ENCODE data around the gene GABARAP.

Gene GABARAP

DNA sequence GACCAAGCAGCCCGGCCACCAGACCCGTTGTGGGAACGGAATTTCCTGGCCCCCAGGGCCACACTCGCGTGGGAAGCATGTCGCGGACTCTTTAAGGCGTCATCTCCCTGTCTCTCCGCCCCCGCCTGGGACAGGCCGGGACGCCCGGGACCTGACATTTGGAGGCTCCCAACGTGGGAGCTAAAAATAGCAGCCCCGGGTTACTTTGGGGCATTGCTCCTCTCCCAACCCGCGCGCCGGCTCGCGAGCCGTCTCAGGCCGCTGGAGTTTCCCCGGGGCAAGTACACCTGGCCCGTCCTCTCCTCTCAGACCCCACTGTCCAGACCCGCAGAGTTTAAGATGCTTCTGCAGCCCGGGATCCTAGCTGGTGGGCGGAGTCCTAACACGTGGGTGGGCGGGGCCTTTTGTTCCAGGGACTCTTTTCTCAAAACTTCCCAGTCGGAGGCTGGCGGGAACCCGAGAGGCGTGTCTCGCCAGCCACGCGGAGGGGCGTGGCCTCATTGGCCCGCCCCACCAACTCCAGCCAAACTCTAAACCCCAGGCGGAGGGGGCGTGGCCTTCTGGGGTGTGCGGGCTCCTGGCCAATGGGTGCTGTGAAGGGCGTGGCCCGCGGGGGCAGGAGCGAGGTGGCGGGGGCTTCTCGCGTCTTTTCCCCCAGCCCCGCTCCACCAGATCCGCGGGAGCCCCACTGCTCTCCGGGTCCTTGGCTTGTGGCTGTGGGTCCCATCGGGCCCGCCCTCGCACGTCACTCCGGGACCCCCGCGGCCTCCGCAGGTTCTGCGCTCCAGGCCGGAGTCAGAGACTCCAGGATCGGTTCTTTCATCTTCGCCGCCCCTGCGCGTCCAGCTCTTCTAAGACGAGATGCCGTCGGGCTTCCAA, 39.1 kb upstream of the GABARAP start, which contains the start of gene SLC2A4:
Gene SLC2A4, plus strand, starts transcription at position 645 of the 879 bp plus-strand sequence. Its CDS starts 217 bp downstream, at position 862.
- Histone ChIP-seq H3K36me3 (ENCODE audit: control insufficient read depth, insufficient read depth, low read length) (peaks cover 10% of the 10 kb centered on the region; the same call in 1 of the 2 replicates), H3K27me3 (ENCODE audit: control insufficient read depth, insufficient read depth, low read length) (no peaks in the 10 kb centered on the region), H3K27ac (ENCODE audit: low read length) (no peak within 1 kb of the TSS), H3K4me1 (ENCODE audit: control insufficient read depth, insufficient read depth, low read length) (peaks cover 2% of the 10 kb centered on the region), H3K9me3 (ENCODE audit: control insufficient read depth, insufficient read depth, low read length) (no peaks in the 10 kb centered on the region), H3K4me3 (ENCODE audit: low read length) (peak within 1 kb of the TSS; percentile 65; the same call in 1 of the 2 replicates)
- DNase-seq (ENCODE audit: low read depth, low spot score): no peak
- WGBS (ENCODE audit: insufficient coverage, insufficient read length): no CpG with 5 or more reads among the region's 71 CpGs

GRCh38 chr17:7280519-7281073, 38.3 kb upstream of the GABARAP start:
- DNase-seq (ENCODE audit: low read depth, low spot score): no peak
- Histone ChIP-seq H3K27me3 (ENCODE audit: control insufficient read depth, insufficient read depth, low read length) (no peaks in the 10 kb centered on the region), H3K4me1 (ENCODE audit: control insufficient read depth, insufficient read depth, low read length) (peaks cover 2% of the 10 kb centered on the region), H3K27ac (ENCODE audit: low read length) (no peak overlapping the region), H3K36me3 (ENCODE audit: control insufficient read depth, insufficient read depth, low read length) (peaks cover 10% of the 10 kb centered on the region; the same call in 1 of the 2 replicates), H3K4me3 (ENCODE audit: low read length) (peak overlapping the region; percentile 28; the same call in 1 of the 2 replicates), H3K9me3 (ENCODE audit: control insufficient read depth, insufficient read depth, low read length) (no peaks in the 10 kb centered on the region)
- no CpG with 5 or more reads among the region's 29 CpGs for WGBS (ENCODE audit: insufficient coverage, insufficient read length)

- Histone ChIP-seq H3K36me3 (ENCODE audit: control insufficient read depth, insufficient read depth, low read length) (peaks cover 4% of the 10 kb centered on the region; the same call in 1 of the 2 replicates), H3K9me3 (ENCODE audit: control insufficient read depth, insufficient read depth, low read length) (no peaks in the 10 kb centered on the region), H3K27me3 (ENCODE audit: control insufficient read depth, insufficient read depth, low read length) (no peaks in the 10 kb centered on the region), H3K4me1 (ENCODE audit: control insufficient read depth, insufficient read depth, low read length) (peaks cover 2% of the 10 kb centered on the region), H3K4me3 (ENCODE audit: low read length) (no peak overlapping the region), H3K27ac (ENCODE audit: low read length) (no peak overlapping the region)
- no CpG with 5 or more reads among the region's 8 CpGs for WGBS (ENCODE audit: insufficient coverage, insufficient read length)
- no peak for DNase-seq (ENCODE audit: low read depth, low spot score)
These were observed 37.2 kb upstream of the GABARAP start for GRCh38 chr17:7279448-7279847.

GRCh38 chr17:7266784-7267183, 24.5 kb upstream of the GABARAP start:
- no peak overlapping the region for H3K27ac ChIP-seq (ENCODE audit: low read length)
- no peaks in the 10 kb centered on the region for H3K9me3 ChIP-seq (ENCODE audit: control insufficient read depth, insufficient read depth, low read length)
- DNase-seq (ENCODE audit: low read depth, low spot score): no peak
- no peaks in the 10 kb centered on the region for H3K27me3 ChIP-seq (ENCODE audit: control insufficient read depth, insufficient read depth, low read length)
- no CpG with 5 or more reads among the region's 1 CpG for WGBS (ENCODE audit: insufficient coverage, insufficient read length)
- H3K36me3 ChIP-seq (ENCODE audit: control insufficient read depth, insufficient read depth, low read length): no peaks in the 10 kb centered on the region
- H3K4me1 ChIP-seq (ENCODE audit: control insufficient read depth, insufficient read depth, low read length): peaks cover 2% of the 10 kb centered on the region; the same call in 1 of the 2 replicates
- no peak overlapping the region for H3K4me3 ChIP-seq (ENCODE audit: low read length)

GRCh38 chr17:7263801-7264078, 21.5 kb upstream of the GABARAP start:
- Histone ChIP-seq H3K4me1 (ENCODE audit: control insufficient read depth, insufficient read depth, low read length) (peaks cover 2% of the 10 kb centered on the region), H3K9me3 (ENCODE audit: control insufficient read depth, insufficient read depth, low read length) (no peaks in the 10 kb centered on the region), H3K36me3 (ENCODE audit: control insufficient read depth, insufficient read depth, low read length) (peaks cover 7% of the 10 kb centered on the region; the same call in 1 of the 2 replicates), H3K4me3 (ENCODE audit: low read length) (peak overlapping the region; percentile 98; the same call in 1 of the 2 replicates), H3K27me3 (ENCODE audit: control insufficient read depth, insufficient read depth, low read length) (no peaks in the 10 kb centered on the region), H3K27ac (ENCODE audit: low read length) (no peak overlapping the region)
- no peak for DNase-seq (ENCODE audit: low read depth, low spot score)
- no CpG with 5 or more reads among the region's 4 CpGs for WGBS (ENCODE audit: insufficient coverage, insufficient read length)

GRCh38 chr17:7262935-7263800, 20.9 kb upstream of the GABARAP start:
- H3K9me3 ChIP-seq (ENCODE audit: control insufficient read depth, insufficient read depth, low read length): no peaks in the 10 kb centered on the region
- H3K4me3 ChIP-seq (ENCODE audit: low read length): peak overlapping the region; percentile 98; the same call in 1 of the 2 replicates
- H3K36me3 ChIP-seq (ENCODE audit: control insufficient read depth, insufficient read depth, low read length): peaks cover 8% of the 10 kb centered on the region; the same call in 1 of the 2 replicates
- no peak overlapping the region for H3K27ac ChIP-seq (ENCODE audit: low read length)
- no CpG with 5 or more reads among the region's 26 CpGs for WGBS (ENCODE audit: insufficient coverage, insufficient read length)
- no peaks in the 10 kb centered on the region for H3K27me3 ChIP-seq (ENCODE audit: control insufficient read depth, insufficient read depth, low read length)
- peaks cover 2% of the 10 kb centered on the region for H3K4me1 ChIP-seq (ENCODE audit: control insufficient read depth, insufficient read depth, low read length)
- no peak for DNase-seq (ENCODE audit: low read depth, low spot score)

DNA sequence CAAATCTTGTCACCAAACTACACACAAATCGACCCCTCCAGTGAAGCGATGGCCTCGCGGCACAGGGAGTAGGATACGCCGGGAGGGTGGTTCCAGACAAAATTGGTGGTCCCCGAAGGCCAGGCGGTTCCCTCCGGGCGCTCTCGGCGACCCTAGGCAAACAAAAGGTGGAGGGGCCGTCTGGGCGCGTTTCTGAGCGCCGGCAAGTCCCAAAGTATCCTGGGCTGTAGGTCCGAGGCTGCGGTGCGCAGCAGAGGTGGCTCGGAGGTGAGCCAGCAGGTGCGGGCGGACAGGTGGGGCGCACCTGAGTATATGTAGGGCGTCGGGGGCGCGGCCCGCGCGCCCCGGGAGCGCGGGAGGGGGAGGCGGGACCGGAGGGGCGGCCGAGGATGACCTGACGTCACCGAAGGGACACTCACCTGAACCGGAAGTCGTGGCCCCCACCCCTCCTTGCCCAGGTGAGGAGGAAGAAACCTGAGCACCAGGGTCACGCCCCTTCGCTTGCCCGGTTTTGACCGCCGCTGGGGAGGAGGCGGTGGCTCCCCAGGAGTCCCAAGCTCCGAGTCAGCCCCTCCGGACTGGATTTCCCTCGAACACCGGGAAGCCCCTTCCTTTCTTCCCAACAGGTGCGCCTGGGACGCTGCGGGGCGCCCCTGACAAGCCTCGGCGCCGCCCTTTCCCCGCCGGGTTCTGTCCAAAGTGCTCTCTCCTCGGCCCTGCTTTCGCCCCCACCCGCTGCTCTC, 20.1 kb upstream of the GABARAP start, which contains the start of gene CLDN7:
Gene CLDN7, minus strand, starts transcription at position 287 of the 743 bp plus-strand sequence. CDS start 435 bp downstream, outside the sequence.
- no peak for DNase-seq (ENCODE audit: low read depth, low spot score)
- peaks cover 8% of the 10 kb centered on the region; the same call in 1 of the 2 replicates for H3K36me3 ChIP-seq (ENCODE audit: control insufficient read depth, insufficient read depth, low read length)
- H3K4me3 ChIP-seq (ENCODE audit: low read length): peak within 1 kb of the TSS; percentile 98
- H3K9me3 ChIP-seq (ENCODE audit: control insufficient read depth, insufficient read depth, low read length): no peaks in the 10 kb centered on the region
- H3K4me1 ChIP-seq (ENCODE audit: control insufficient read depth, insufficient read depth, low read length): peaks cover 2% of the 10 kb centered on the region
- H3K27me3 ChIP-seq (ENCODE audit: control insufficient read depth, insufficient read depth, low read length): no peaks in the 10 kb centered on the region
- WGBS (ENCODE audit: insufficient coverage, insufficient read length): no CpG with 5 or more reads among the region's 64 CpGs
- no peak within 1 kb of the TSS for H3K27ac ChIP-seq (ENCODE audit: low read length)

DNA sequence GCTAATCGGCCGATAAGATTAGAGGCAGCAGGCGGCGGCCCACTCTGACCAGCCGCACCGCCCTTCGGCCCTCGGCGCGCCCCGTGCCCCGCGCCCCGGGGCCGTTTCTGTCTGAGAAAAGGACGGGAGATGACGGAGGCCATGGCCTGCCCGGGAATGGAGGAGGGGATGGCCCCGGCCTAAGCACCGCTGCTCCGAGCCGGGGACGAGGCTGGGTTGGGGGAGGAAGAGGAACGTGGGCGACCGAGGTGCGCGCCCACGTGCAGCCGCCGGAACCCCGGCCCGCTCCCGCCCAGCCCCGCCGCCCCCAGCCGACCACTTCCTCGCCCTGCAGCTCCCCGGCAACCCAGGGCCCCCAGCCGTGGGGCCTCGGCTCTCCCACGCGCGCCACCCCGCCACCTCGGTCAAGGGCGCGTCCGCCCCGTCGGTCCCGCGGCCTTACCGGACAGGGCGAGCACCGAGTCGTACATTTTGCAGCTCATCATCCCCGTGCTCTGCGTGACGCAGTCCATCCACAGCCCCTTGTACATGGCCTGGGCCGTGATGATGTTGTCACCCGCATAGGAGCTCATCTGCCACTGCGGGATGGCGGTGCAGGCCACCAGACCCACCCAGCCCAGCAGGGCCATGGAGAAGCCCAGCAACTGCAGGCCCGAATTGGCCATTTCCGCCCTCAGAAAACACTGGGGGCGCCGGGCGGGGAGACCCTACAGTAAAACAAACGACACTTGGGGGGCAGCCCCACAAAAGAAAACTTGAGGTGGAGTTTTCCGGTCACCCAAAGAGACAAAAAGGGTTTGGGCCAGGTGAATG, 19.3 kb upstream of the GABARAP start:
- H3K4me3 ChIP-seq (ENCODE audit: low read length): peak overlapping the region; percentile 98
- H3K36me3 ChIP-seq (ENCODE audit: control insufficient read depth, insufficient read depth, low read length): peaks cover 8% of the 10 kb centered on the region; the same call in 1 of the 2 replicates
- no CpG with 5 or more reads among the region's 71 CpGs for WGBS (ENCODE audit: insufficient coverage, insufficient read length)
- no peak for DNase-seq (ENCODE audit: low read depth, low spot score)
- no peak overlapping the region for H3K27ac ChIP-seq (ENCODE audit: low read length)
- no peaks in the 10 kb centered on the region for H3K9me3 ChIP-seq (ENCODE audit: control insufficient read depth, insufficient read depth, low read length)
- H3K27me3 ChIP-seq (ENCODE audit: control insufficient read depth, insufficient read depth, low read length): no peaks in the 10 kb centered on the region
- H3K4me1 ChIP-seq (ENCODE audit: control insufficient read depth, insufficient read depth, low read length): peaks cover 2% of the 10 kb centered on the region

Data from iPS DF 6.9 (cell line).